IPS-20b (cell line): ENCODE results near the gene GPC3.
A peak's percentile ranks its signal among the peaks of the same experiment; 100 is the strongest.
"Not testable (repeated sequence)": the region's sequence is repeated elsewhere in the genome, so short reads cannot be mapped to it uniquely, and the experiment has no call there.

Experiments used
- H3K27ac ChIP-seq: one replicate; pipeline ENCODE4 v1.5.1; 2013; ENCODE audit warnings: low read length
- H3K27me3 ChIP-seq: 2 replicates; pipeline ENCODE4 v1.6.1; 2013; ENCODE audit warnings: mild to moderate bottlenecking, low read length, inconsistent platforms; ENCODE audit not compliant: insufficient read depth
- H3K36me3 ChIP-seq: 2 replicates; pipeline ENCODE4 v1.6.1; 2013; ENCODE audit warnings: low read depth, mild to moderate bottlenecking, inconsistent platforms, low read length, moderate library complexity; ENCODE audit not compliant: insufficient read depth
- H3K4me1 ChIP-seq: 2 replicates; pipeline ENCODE4 v1.6.1; 2013; ENCODE audit warnings: mild to moderate bottlenecking, control low read depth, inconsistent platforms, low read length, moderate library complexity; ENCODE audit not compliant: insufficient read depth
- H3K4me3 ChIP-seq: 2 replicates; pipeline ENCODE4 v1.5.1; 2013; ENCODE audit warnings: mild to moderate bottlenecking, low read length, inconsistent platforms
- H3K9ac ChIP-seq: 2 replicates; pipeline ENCODE4 v1.6.1; 2013; ENCODE audit warnings: low read depth, mild to moderate bottlenecking, inconsistent platforms, low read length, moderate library complexity
- H3K9me3 ChIP-seq: 2 replicates; pipeline ENCODE4 v1.6.1; 2013; ENCODE audit warnings: mild to moderate bottlenecking, low read depth, low read length, inconsistent platforms; ENCODE audit not compliant: insufficient read depth

Gene GPC3

DNA sequence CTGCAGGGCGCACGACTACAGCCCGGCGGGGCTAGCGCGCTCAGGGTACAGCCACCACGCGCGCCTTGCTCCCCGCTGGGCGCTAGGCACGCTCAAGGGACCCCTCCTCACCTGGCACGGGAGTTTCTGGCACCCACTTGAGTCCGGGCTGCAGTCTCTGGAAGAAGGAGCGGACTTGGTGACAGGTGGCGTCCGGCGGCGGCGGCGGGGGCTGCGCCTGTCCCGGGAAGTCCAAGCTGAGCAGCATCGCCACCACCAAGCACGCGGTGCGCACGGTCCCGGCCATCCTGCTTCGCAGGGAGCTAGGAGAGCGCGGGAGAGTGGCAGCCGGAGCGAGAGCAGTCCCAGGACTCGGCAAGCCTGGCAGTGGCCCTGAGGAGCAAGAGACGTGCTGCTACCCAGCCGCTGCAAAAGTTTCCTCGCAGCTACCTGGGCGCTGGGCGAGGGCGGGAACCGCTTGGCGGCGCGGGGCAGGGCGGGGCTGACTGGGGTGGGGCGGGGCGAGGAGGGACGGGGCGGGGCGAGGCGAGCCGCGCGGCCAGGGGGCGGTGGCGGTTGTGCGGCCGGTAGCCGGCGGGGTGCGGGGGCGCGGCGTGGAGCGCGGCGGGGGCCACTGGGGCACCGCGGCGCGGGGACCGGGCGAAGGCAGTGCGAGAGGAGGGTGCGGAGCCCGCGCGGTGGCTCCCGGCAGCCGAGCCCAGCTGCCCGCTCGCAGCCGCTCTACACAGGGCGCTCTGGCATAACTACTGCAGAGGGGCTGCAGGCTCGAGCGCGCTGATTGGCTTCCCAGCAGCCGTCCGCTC, at the start of gene GPC3:
GPC3 (minus strand) TSS at position 431 of the 803 bp plus-strand sequence.
- Histone ChIP-seq H3K4me3 (peak within 1 kb of the TSS; percentile 76), H3K4me1 (peaks cover 32% of the 10 kb centered on the region; the same call in 1 of the 2 replicates), H3K9me3 (no peaks in the 10 kb centered on the region), H3K9ac (peak within 1 kb of the TSS; percentile 53; the same call in 1 of the 2 replicates), H3K27me3 (peaks cover 15% of the 10 kb centered on the region), H3K36me3 (no peaks in the 10 kb centered on the region), H3K27ac (no peak within 1 kb of the TSS)

- Histone ChIP-seq H3K4me3 (no peak overlapping the region), H3K9me3 (no peaks in the 10 kb centered on the region), H3K4me1 (no peaks in the 10 kb centered on the region), H3K9ac (no peak overlapping the region), H3K27ac (no peak overlapping the region), H3K27me3 (no peaks in the 10 kb centered on the region), H3K36me3 (no peaks in the 10 kb centered on the region)
Measured at GRCh38 chrX:134032441-134032840, 47.0 kb upstream of the GPC3 start.

GRCh38 chrX:134026565-134027311, 41.3 kb upstream of the GPC3 start:
- Histone ChIP-seq H3K36me3 (no peaks in the 10 kb centered on the region), H3K27ac (no peak overlapping the region), H3K4me1 (peaks cover 4% of the 10 kb centered on the region; the same call in 1 of the 2 replicates), H3K27me3 (no peaks in the 10 kb centered on the region), H3K4me3 (peak overlapping the region; percentile 63), H3K9me3 (no peaks in the 10 kb centered on the region), H3K9ac (peak overlapping the region; percentile 51; the same call in 1 of the 2 replicates)

DNA sequence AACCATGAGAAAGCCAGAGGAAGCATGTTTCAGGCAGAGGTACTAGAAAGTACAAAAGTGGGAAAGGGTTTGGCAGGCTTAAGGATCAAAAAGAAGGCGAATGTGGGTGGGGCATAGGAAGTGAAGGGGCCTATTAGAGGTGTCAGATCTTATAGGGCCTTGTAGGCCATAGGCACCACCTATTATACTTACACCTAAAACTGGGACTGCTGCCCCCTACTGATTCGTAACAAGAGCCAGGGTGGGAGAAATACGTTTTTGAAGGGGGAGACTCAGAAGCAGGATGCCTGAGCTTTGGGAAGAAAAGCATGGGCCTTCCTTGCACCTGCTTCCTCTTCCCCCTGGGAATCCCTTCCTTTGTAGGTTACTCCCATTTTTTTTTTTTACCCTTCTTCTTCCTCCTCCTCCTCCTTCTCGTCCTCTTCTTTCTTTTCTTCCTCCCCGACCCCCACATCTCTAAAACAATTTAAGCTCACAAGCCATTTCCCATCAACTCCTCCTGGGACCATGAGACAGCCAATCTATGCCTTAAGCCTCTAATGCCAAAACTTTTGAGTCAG, 40.7 kb upstream of the GPC3 start:
- H3K27me3 ChIP-seq = no peaks in the 10 kb centered on the region
- peaks cover 4% of the 10 kb centered on the region; the same call in 1 of the 2 replicates for H3K4me1 ChIP-seq
- peak overlapping the region; percentile 51; the same call in 1 of the 2 replicates for H3K9ac ChIP-seq
- no peaks in the 10 kb centered on the region for H3K36me3 ChIP-seq
- no peak overlapping the region for H3K27ac ChIP-seq
- no peaks in the 10 kb centered on the region for H3K9me3 ChIP-seq
- peak overlapping the region; percentile 63 for H3K4me3 ChIP-seq

DNA sequence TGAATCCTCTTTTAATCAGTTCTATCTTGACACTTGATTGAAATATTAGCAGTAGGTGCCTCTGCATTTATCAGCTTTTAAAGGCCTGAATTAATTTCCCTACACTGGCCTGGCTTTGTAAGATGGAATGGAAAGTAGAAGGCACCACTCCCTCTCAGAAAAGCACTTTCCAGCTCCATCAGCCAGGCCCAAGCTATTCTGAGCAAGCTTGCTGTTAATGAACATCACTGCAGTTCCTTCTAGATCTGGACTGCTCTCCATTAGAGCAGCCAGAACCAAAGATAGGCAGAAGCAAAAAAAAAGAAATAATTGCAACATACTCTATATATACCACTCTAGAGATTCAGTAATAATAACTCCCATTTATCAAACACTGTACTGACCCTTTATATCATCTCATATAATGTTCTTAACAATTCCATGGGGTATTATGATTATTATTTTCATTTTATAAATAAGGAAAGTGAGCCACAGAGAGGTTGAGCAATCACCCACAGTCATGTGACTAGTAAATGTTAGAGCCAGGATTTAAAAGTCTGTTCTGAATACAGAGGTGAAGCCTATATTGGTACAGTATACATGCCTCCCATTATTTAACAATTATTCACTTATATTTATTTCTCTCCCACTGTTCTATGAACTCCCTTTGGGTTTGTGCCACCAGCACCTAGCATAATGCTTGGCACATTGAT, 39.4 kb upstream of the GPC3 start:
- Histone ChIP-seq H3K27me3 (no peaks in the 10 kb centered on the region), H3K9me3 (no peaks in the 10 kb centered on the region), H3K9ac (no peak overlapping the region), H3K4me1 (peaks cover 4% of the 10 kb centered on the region; the same call in 1 of the 2 replicates), H3K36me3 (no peaks in the 10 kb centered on the region), H3K4me3 (no peak overlapping the region), H3K27ac (no peak overlapping the region)

DNA sequence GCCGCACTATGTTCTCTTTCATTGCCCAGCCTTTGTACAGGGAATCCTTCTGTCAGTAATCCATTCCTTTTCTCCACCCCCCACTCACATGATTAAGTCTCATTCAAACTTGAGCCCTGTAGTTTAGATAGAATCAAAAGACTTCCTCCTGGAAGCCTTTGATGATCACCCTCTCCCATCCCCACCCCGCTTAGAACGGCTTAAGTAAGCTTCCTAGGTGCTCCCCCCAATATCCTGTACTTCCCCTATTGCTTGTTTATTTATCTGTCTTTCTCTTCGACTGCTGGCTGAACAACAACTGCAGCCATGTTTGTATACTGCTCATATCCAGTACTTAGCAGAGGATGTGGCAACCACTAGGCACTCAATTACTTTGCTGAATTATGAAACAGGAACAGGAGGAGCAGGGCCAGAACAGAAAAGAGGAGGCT, 38.5 kb upstream of the GPC3 start:
- Histone ChIP-seq H3K4me3 (no peak overlapping the region), H3K9ac (no peak overlapping the region), H3K36me3 (no peaks in the 10 kb centered on the region), H3K27me3 (no peaks in the 10 kb centered on the region), H3K27ac (no peak overlapping the region), H3K9me3 (no peaks in the 10 kb centered on the region), H3K4me1 (peaks cover 4% of the 10 kb centered on the region; the same call in 1 of the 2 replicates)

- Histone ChIP-seq H3K9ac (no peak overlapping the region), H3K27ac (no peak overlapping the region), H3K4me1 (no peaks in the 10 kb centered on the region), H3K27me3 (no peaks in the 10 kb centered on the region), H3K4me3 (no peak overlapping the region), H3K9me3 (no peaks in the 10 kb centered on the region), H3K36me3 (no peaks in the 10 kb centered on the region)
Measured at GRCh38 chrX:134020910-134021309, 35.5 kb upstream of the GPC3 start.

DNA sequence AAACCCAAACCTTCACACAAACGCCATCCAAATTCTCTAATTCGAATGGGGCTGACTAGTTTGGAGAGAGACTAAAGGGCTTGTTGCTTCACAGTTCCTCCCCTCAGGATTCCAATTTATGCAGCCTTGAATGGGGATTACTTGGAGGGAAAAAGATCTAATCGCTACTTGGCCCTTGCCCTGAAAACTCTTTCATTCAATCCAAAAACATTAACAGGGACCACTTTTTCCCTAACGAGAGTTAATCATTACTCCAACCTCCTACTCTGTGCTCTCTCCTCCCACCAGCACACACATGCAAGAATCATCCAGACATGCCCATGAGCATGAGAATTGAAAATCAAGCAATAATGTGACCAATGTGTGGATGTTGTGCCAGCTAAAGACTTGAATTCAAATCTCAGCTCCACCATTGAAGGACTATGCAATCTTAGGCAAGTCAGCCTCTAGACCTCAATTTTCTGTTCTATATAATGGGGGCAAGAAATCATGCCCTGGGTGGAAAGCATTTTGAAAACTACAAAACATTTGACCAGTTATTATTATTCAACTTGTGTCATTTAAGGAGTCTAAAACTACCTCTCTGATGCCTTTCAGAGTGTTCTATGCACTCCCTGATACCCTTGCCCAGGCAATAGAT, 34.3 kb upstream of the GPC3 start:
- no peaks in the 10 kb centered on the region for H3K27me3 ChIP-seq
- H3K4me1 ChIP-seq = no peaks in the 10 kb centered on the region
- no peak overlapping the region for H3K4me3 ChIP-seq
- H3K27ac ChIP-seq = no peak overlapping the region
- H3K9ac ChIP-seq = no peak overlapping the region
- H3K9me3 ChIP-seq = no peaks in the 10 kb centered on the region
- no peaks in the 10 kb centered on the region for H3K36me3 ChIP-seq

DNA sequence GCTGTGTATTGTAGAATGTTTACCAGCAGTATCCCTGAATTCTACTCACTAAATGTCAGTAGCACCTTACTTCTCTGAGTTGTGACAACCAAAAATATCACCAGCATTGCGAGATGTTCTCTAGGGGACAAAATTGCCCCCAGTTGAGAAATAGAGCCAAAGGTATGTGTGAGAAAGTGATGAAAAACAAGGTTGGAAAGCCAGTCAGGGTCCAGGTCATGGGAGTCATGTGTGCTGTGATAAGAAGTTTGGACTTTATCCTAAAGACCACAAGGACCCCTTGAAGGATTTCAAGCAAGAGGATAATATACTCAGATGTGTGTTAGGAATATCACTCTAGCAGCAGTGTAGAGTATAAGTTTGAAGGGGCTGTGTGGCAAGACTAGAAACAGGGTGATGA, 30.9 kb upstream of the GPC3 start:
- H3K4me1 ChIP-seq, H3K9ac ChIP-seq, H3K27ac ChIP-seq, H3K9me3 ChIP-seq, H3K36me3 ChIP-seq, H3K27me3 ChIP-seq, H3K4me3 ChIP-seq: not testable (repeated sequence)

- not testable (repeated sequence) for H3K9ac ChIP-seq, H3K4me1 ChIP-seq, H3K9me3 ChIP-seq, H3K4me3 ChIP-seq, H3K36me3 ChIP-seq, H3K27ac ChIP-seq, H3K27me3 ChIP-seq
Measured at GRCh38 chrX:134015510-134015909, 30.1 kb upstream of the GPC3 start.

- no peaks in the 10 kb centered on the region for H3K4me1 ChIP-seq
- no peaks in the 10 kb centered on the region for H3K27me3 ChIP-seq
- no peaks in the 10 kb centered on the region for H3K36me3 ChIP-seq
- H3K9ac ChIP-seq = no peak overlapping the region
- no peak overlapping the region for H3K27ac ChIP-seq
- no peaks in the 10 kb centered on the region for H3K9me3 ChIP-seq
- no peak overlapping the region for H3K4me3 ChIP-seq
Measured at GRCh38 chrX:134013524-134013923, 28.1 kb upstream of the GPC3 start.
